CD4-positive, alpha-beta T cell treated with Interferon alpha-2 for 1 hour (primary cell): ENCODE data around the gene HOXB4.

Experiments
- DNase-seq, 2 donors: peaks; one replicate each; pipeline ENCODE4 v3.0.0-alpha.2; 2020 to 2022

Gene HOXB4

DNA sequence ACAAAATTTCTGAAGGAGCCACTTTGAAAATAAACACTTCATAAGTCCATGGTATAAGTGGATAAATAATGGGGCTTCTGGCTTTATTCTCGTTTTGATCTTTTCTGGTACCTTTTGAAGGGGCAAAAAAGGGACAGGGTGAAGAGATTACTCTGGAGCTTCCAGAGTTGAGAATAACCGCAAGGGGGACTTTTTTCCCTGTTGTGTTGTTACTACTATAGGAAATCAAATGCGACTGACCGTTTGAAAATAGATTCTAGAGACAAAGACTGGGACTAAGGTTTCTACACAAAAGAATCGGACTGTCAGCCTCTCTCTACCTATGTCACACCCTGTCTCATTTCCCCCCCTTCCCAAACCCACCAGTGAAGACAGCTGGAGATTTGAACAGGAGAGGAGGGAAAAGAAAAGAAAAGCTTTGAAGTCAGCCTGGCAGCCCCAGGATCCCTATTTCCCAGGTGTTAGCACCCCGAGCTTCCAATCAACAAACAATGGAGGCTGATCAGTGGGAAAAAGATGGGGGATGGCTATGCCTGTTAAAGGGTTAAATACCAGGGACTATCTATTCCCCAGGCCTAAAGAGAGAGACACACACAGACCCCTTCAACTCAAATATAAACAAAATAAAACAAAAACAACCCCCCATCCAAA is 8.4 kb downstream of the HOXB4 start:
- no peak for DNase-seq

DNA sequence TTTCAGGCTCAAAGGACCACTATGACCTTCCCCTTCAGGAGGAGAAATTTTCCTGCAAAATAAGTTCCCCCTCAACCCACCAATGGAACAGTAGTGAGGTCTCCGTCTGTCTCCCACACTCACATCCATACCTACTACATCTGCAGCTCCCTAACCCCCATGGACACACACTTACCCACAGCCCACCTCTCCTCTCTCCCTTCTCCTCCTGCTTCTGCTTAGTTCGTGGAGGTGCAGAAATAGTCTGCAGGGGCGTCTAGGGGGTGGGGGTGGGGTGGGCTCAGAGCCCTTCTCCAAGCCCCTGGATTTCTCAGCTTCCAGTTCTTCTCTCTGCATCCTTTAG is 8.9 kb downstream of the HOXB4 start:
- DNase-seq = no peak

- no peak for DNase-seq
These were observed 9.5 kb downstream of the HOXB4 start for GRCh38 chr17:48568499-48569239.

GRCh38 chr17:48567646-48568354 is 10.3 kb downstream of the HOXB4 start:
- DNase-seq = no peak

GRCh38 chr17:48567209-48567608 is 10.9 kb downstream of the HOXB4 start:
- DNase-seq = no peak

GRCh38 chr17:48566717-48567116 is 11.4 kb downstream of the HOXB4 start:
- no peak for DNase-seq

- no peak for DNase-seq
These were observed 12.0 kb downstream of the HOXB4 start for GRCh38 chr17:48565925-48566710.

- no peak for DNase-seq
These were observed 13.1 kb downstream of the HOXB4 start for GRCh38 chr17:48565022-48565554.

- no peak for DNase-seq
These were observed 13.7 kb downstream of the HOXB4 start for GRCh38 chr17:48564188-48565021.

DNA sequence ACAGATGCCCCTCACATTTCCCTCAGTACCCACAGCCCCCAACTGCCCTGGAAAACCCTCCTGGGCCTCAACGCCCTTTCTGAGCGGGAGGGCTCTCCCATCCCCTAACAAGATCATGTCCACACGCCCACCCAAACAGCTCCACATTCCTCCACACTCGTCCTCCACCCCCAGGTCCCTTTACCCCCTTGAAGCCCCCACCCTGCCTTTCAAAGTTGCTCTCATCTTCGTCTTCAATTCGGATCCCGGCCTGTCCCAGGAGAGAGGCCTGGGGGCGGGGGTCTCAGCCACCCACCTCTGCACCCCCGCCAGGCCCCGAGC is 14.3 kb downstream of the HOXB4 start:
- DNase-seq = no peak

- DNase-seq = no peak
These were observed 14.7 kb downstream of the HOXB4 start for GRCh38 chr17:48563385-48563838.

- no peak for DNase-seq
These were observed 15.2 kb downstream of the HOXB4 start for GRCh38 chr17:48562934-48563333.

DNA sequence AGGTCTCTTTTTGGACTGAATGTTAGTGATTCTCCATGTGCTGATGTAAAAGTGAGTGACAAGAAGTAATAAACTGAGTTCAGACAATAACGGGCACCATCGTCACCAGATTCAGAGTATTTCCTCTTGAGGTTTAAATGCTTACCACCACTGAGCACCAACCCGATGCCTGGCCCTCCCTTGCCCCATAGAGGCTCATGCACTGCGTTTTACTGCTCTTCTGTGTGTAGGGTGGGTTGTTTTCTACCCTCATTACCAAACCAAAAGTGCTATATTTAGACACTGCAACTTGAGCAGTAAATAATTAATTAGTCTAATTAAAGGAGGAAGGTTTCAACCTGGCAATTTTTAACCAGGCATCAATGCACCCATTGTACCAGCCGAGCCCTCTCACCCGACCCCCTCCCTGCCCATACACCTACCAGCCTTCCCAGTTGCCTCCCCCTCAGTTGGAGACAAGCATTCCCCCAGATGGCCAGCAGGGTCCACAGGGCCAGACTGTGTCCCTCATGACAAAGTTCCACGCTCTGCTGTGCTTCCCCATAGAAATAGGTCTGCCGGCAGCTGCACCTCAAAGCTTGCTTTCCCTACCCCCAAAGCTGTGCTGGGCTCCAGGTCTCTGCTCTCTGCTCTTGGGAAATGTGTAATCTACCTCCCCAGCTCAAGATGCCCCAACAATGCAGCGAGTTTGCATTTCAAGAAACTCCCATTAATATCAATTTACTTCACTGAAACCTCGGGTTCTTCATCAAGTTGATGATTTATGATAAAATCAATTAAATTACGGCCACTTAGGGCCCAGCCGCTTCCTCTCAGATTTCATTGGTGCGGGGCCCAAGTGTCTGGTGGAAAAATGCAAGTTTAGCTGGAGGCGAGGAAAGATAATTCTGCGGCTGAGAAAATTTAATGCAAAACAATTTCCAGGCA is 16.0 kb downstream of the HOXB4 start:
- no peak for DNase-seq

- DNase-seq = no peak
These were observed 18.0 kb downstream of the HOXB4 start for GRCh38 chr17:48559840-48560817.

DNA sequence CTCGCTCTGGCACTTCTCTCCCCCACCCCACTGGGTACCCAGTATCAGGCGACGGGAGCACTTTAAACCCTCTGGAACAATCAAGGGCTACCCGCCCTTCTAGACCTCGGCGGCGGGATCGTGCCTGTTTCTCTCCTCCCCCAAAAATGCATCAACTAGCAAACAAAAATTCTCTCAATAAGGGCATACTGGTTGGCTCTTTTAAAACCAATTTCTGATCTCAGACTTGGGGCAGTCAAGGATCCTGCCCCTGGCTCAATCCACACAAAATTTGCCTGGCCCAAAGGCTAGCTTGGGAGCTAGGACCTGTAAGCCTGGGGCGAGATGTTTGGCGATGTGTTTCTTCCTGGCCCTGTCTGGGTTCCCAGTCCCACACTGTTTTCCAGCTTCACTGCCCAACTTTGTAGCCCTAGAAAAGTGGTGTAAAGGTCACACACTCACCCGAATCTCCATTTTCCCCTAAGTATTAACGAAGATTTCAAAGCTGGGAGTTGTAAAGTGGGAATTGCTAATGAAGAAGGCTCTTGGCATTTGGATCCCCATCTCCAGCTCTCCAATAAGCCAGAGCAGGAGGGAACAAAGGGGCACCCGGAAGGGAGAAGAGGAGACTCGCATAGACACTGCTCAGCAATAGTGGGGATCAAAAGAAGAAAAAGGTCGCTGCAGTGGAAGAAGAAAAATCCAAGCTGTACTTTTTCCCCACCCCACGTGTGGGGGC is 18.9 kb downstream of the HOXB4 start:
- no peak for DNase-seq

- DNase-seq = no peak
These were observed 19.4 kb downstream of the HOXB4 start for GRCh38 chr17:48558831-48559121.

GRCh38 chr17:48558057-48558830 is 19.9 kb downstream of the HOXB4 start:
- DNase-seq = no peak
